SH-SY5Y (cell line): ENCODE results near the gene C11orf68.

Experiments used
- GATA2 ChIP-seq: IDR thresholded peaks from 2 replicates; pipeline ENCODE4 v1.6.1; 2011; ENCODE audit warnings: mild to moderate bottlenecking, low read depth, low read length
- GATA3 ChIP-seq: IDR thresholded peaks from 2 replicates; pipeline ENCODE4 v1.6.1; 2011; ENCODE audit warnings: low read depth, mild to moderate bottlenecking, low read length, moderate library complexity

GRCh38 chr11:65922565-65922964 is 3.7 kb upstream of the C11orf68 start:
- TF ChIP-seq GATA2 = no peak
- no peak for TF ChIP-seq GATA3
